ENCODE measurements around the gene HSF5.
A peak's percentile ranks its signal among the peaks of the same experiment; 100 is the strongest.

HSF5 gene

DNA sequence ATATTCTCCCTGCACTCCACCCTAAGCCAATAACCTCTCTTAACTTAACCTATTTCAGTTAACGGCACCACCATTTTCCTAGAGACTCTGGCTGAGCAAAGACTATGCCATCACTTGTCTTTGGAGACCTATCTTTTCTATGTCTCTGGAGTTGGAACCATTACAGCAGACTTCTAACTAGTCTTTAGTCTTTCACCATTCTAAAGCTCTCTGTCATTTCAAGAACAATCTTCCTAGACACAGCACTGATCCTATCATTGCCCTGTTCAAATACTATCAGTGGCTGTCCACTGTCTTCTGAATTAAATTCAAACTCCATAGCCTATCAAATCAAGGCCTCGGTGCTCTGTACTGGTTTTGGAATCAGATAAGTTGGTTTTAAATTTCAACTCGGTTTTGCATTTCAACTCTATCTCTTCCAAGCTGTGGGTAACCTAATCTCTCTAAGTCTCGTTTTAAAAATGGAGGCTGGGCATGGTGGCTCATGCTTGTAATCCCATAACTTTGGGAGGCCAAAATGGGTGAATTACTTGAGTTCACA is 102.8 kb downstream of the HSF5 start:
- no peak for DNase-seq (ENCODE audit: low spot score)

DNA sequence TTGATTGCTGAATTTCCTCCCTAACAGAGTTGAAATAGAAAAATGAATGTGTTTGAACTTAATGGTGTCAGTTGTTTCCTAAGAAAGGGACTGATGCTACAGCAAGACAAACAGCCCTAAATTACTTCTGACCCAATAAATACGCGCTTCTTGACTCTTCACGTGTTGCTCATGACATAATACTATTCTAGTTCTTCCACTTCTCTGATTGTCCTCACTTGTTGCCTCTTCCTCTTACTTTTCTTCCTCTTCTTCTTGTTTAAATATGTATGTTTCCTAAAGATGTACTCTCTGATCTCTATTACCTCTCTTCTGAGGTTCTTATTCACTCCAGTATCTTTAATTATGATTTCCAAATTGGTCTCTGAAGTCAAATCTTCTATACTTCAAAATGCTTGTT is 103.3 kb downstream of the HSF5 start:
- no peak for DNase-seq (ENCODE audit: low spot score)

DNA sequence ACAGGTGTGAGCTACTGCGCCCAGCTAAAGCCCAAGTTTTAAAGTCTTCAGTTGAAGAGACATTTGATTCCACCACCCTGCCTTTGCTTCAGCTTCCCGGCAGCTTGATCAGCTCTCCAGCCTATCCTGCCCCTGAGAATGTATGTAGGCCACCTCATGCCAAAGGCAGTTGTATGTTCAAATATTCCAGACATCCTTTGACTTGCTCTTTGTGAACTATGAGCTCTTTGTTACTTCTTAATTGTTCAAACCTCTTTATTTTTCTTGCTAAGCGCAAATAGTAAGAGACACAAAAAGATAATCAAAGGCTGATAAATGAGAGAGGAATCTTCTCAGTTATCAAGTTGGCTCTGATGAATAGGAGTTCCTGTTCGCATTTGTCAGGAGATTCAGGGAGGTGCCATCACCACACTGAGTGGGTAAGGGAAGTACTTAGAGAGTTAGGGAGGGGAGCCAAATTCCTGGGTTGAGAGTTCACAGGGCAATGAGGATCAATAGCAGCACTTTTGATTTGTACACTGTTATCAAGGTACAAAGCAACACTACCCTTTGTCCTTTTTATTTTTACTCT is 104.2 kb downstream of the HSF5 start:
- DNase-seq (ENCODE audit: low spot score) = no peak

DNA sequence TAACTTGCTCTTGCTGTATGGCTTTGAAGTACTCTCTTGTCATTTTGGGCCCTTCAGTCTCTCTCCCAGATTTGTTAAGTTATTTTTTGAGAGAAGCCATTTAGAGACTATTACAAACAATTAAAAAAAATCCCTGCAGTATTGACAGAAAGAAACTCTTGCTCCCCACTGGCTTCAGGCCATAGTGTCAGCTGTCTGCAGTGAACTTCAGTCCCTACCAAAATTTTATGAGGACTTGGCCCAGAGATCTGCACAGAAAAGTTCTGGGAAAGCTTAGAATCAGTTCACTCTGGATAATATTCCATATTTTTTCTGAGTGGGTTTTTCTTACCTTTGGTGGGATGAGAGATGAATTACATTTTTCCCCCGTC is 105.4 kb downstream of the HSF5 start:
- no peak for DNase-seq (ENCODE audit: low spot score)

DNA sequence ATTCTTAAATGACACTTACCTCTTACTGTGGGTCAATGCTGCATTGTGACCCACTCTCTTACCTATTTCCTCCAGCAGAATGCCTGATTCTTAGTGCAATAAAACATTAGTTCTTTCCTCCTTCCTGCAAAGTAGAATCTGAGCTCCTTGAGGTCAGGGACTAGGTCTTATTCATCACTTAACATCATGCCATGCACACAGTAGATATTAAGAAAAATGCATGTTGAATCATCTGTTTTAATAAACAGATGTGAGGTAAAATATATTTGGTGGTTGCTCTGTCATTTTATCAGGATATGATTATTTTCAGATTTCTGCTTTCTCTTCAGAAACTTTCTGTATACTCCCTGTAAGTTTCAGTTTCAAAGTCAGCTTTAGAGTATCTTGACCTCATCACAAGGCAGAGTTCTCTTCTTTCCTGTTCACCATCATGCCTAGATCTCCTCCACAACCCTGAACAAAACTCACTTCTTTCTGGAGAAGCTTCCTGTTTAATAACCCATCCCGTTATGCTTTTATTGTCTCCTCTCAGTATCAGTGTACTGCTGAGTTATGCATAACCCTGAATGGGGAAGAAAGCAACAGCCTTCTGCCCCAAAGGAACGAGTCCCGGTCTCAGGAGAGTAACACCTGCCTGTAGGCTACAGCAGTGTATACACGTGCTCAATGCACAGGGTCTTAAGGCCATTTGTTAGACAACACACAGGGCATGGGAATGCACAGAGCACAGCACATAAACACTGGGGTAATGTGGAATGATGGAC is 105.9 kb downstream of the HSF5 start:
- no peak for DNase-seq (ENCODE audit: low spot score)

DNA sequence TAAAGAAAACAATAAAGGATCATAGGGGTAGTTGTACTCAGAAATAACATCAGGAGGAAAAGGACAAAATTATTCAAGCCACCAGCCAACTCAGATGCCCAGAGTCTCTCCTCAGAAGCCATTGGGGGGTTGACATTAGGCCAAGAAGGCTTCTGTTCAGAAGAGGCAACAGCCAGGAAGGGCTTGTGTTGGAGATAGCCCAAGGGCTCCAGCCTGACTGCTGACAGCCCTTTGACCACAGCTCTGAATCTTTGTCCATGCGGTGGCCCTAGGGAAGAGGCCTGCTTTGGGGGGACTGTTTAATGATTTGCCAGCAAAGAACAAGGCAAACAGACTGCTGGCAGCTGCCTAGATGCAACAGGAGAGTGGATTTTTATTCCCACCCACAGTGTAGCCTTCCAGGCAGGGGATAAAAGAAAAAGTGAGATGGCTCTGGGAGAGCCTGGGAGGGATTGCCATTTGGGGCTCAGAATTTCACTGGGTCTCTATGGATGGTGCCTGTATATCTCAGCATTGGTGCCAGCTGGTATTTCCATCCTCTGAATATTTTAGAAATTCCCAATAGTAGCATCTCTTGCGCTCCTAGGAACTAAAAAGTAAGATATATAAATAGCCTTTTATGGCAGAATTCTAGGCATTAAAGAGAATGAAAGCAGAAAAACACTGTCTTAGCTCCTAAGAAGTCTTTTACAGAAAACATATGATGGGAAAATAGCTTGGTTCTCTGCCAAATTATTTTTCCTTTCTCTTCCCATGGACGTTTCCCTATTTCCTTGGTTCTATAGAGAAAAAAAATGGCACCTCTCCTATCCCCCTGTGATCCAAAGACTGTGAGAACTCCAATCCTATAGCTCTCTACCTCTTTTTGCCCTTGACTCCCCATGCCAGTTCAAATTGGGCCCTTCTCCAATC is 106.8 kb downstream of the HSF5 start:
- peak; percentile 26 for DNase-seq (ENCODE audit: low spot score)

DNA sequence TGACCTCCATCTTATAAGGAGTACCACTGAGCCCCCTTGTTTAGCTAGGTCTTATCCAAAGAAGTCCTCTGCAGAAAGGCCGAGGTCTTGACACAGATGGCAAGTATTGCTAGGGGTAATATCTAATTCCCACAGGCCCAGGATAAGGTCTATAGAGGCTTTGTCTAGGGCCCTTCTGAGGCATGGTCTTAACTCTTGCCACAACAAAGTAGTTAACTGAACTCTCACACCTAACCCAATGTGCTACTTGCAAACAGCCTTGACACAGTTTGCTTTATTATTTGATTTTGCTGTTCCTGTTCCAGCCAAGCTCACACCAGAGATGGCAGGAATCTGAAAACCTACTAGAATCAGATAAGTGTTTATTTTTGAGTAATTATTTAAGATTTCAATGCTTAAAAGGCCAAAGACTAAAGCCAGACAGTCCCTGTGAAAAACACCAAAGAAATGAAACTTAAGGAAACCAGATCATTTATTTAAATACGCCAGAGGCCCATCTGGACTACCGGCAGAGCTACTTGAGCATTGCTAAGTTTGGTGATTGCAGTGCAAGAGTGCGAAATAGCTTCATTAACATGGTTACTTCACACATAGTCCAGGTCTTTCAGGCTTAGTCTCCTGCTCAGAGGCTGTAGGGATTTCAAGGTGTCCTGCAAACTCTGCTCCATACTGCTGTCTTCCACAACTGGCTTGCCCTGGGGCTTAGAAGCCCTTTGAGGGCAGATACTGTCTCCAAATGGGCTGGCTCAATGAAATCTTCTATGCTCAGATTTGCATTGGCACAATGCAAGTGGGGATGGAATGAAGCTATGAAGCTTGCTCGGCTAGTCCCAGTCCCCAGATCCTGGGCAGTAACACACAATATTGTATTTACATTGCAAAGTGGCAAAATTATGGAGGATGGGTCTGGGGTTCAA is 107.7 kb downstream of the HSF5 start:
- DNase-seq (ENCODE audit: low spot score) = no peak

DNA sequence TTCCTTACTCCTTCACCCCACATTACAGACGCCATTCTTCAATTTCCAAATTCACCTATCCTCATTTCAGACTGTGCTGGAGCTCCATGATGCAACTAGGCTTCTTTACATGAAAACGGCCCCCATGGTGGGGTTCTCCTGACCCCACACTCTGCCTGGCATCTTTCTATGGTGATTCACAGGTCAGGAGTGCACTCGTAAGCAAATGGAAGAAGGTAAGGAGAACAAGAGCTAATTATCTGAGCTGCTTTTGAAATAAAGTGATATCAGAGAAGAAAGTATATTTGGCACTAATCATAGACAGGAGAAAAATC is 108.7 kb downstream of the HSF5 start:
- no peak for DNase-seq (ENCODE audit: low spot score)

DNA sequence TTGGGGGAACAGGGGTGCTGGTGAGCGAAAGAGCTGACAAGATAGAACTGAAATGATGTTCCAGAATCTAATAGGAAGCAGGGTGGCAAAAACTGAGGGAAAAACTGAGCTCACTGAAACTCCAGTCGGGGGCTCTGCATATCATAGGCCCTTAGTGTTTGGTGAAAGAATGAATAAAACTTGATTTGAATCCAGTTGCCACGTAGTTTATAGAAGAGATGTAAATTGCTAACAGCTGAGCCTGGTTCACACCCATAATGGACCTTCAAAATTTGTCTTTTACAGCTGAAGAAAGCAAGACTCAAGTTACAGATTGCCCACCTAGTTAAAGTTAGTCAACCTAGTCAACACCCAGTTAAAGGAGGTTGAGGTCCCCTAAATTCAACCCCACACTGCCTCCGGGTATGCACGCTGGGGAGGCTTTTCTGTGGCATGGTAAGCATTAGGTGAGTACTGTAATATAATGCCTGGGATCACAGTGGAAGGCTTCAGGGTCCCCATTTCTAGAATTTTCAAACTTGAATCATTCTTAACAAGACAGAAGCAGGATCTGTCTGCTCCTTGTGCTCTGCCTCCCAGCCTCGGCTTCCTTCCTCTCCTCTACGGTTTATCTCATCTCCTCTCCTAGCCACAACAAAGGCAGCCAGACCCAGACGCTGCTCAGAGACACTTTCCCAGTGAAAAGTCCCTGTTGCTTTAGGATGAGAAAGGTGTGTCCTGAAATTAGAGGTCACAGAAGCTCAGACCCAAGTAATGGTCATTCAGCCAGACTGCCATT is 109.3 kb downstream of the HSF5 start:
- DNase-seq (ENCODE audit: low spot score) = no peak

DNA sequence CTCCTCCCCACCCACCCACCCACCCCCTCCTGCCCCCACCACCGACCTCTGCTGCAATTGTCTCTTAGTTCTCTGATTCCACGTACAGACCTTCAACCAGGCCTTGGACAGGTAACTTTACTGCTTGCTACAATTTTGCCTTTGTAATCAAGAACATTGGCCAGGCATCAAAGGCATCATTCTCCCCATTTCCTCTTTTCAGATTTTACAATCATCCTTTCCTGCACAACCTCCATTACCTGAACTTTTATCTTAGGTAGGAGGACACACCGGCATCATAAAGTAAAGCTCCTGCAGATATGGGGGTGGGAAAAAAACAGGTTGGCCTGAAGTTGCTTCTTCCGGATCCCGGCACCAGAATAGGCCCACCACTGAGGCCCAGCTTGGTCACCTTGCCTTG is 110.5 kb downstream of the HSF5 start:
- no peak for DNase-seq (ENCODE audit: low spot score)

DNA sequence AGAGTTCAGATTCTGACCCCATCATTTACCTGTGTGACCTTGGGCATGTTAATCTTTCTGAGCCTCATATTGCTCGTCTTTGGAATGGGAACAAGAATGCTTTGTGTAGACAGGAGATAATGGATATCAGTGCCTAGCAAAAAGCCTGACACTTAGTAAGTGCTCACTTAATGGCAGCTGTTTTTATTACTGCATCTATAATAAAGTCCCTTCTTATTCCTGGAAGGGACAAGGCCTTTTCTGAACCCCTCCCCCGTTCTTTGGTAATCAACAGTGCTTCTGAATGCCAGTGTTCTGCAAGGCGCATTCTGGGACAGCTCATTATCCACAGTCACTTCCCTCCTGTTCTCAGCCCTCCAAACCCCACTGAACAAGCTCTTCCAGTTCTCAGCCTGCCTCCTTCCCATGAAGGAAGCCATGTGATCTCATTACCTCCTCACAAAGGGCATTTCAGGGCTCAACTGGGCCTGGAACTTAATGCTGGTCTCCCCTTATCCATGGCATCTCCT is 111.1 kb downstream of the HSF5 start:
- no peak for DNase-seq (ENCODE audit: low spot score)

DNA sequence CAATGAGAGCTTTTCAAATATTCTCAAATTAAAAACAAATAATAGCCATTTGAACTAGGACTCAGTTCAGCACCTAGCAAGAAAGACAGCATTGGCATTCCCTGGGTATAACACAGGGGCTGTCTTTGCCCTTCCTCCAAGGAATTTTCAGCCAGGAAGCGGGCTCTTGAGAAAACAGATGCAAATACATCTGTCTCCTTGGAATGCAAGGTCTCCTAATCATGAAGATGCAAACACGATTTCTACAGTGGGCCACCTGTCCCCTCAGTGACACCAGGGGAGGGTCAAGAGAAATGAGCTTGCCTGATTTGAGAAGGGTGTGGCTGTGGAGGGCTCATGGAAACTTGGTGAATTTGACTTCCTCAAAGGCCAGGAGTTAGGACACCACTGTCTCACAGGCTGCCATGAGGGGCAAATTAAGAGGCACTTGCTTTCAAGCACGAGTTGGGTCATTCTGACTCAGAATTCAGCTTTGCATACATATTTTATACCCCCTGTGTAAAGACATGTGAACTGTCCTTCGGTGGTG is 111.7 kb downstream of the HSF5 start:
- DNase-seq (ENCODE audit: low spot score) = no peak

DNA sequence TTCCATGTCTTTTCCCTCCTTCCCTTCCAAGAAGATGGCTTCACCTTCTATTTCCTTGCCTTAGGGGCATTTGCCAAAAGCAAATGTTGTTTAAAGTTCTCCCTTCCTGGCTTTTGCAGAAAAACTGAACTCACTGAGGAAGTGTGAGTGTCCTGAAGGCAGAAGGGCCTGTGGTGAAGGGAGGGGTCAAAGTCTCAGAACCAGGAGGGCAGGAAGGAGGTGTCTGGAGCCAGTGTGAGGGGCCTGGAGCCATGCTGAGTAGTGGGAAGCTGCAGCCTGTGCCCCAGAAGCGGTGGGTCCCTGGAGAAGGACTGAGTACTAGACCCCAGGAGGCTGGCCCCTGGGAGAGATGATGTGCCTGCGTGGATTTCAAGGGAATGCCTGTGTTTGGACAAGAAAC is 112.4 kb downstream of the HSF5 start:
- DNase-seq (ENCODE audit: low spot score) = no peak

DNA sequence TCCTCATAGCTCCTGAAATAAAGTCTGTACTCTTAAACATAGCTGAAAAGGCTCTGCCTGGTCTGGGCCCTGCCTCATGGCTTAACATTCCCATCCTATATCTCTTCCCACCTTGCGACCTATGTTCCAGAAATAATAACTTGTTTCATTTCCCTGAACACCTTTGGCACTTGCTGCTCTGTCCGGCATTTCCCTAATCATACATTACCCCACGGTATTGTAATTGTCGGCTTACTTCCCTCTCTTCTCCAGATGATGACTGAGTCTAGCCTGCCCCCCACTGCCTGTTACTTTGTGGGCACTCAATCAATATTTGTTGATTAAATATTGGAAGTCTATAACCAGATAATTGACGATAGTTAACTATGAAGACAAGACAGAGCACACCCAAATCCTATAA is 113.0 kb downstream of the HSF5 start:
- no peak for DNase-seq (ENCODE audit: low spot score)

DNA sequence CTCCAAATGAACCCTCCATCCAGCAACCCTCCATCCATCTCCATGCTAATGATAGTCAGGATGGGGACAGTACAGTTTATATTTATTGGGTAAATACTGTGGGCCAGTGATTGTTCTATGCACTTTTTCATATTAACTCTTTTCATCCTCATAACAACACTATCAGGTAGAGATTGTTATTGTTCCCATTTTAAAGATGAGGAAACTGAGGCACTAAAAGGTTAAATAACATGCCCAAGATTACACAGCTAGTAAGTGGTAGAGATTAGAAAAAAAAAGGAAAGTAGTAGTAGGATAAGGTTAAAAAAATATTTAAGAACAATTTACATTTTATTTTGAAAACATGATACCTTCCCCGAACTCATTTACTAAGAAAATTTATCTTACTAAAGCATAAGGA is 114.3 kb downstream of the HSF5 start:
- DNase-seq (ENCODE audit: low spot score) = no peak

DNA sequence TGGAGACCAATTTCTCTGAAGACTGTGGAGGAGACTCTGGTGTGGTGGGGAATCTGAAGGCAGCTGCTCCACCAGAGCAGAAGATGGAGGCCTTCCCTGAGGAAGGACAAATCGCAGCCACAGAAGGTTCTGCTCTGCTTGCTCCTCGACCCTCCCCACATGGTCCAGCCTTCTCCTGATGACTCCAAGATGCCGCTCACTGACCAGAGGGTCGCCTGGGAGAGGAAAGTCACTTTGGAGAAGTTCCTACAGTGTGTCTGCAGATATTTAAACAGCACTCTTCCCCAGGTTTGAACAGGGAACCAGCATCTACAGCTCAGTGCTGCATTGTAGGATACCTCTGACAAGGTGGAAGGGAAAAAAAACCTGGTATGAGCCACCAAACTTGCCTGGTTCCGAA is 115.2 kb downstream of the HSF5 start:
- no peak for DNase-seq (ENCODE audit: low spot score)

DNA sequence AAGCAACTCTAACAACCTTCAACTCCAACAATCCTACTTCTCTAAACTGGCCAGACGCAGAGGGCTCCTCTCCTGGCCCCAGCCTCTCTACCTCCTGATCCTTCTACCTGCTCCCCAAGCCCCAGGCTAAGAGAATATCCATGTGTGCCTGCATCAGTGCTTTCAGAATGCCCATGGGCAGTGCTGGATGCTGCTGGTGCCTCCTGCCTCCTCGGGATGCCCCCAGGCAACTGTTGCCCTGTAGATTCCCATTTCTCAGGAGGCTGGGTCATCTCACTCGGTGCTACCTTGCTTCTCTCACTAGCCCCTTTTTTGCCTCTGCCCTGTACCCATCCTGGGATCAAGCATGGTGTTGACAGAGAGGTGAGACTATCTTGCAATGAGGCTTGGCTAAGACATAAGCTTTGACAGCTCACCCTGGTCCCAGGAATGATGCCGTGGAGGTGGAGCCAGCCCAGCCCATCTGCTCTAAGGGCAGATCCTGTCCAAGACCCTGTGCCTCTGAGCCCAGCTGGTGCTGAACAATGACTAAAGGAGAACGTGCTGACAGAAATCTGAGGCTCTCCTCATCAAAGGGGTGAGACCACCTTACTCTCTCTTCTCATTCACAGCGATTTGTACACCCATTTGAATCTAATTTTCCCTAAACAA is 116.8 kb downstream of the HSF5 start:
- DNase-seq (ENCODE audit: low spot score) = no peak

DNA sequence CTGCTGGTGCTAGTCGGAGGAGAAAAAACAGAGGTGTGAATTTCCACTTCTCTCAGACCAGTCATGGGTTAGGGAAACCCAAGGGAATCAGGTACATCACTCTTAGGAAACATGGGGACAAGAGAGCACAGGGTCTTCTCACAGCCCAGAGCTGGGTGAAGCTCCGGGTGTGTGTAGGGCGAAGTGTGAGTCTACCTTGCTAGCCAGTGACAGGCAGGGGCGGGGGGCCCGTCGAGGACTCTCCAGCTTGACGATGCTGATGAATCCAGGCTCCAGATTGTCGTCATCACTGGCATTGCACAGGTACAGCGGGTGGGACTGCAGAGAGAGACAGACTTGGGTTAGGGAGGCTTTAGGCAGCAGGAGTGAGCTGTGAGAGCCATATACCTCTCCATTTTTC is 117.5 kb downstream of the HSF5 start:
- no peak for DNase-seq (ENCODE audit: low spot score)

DNA sequence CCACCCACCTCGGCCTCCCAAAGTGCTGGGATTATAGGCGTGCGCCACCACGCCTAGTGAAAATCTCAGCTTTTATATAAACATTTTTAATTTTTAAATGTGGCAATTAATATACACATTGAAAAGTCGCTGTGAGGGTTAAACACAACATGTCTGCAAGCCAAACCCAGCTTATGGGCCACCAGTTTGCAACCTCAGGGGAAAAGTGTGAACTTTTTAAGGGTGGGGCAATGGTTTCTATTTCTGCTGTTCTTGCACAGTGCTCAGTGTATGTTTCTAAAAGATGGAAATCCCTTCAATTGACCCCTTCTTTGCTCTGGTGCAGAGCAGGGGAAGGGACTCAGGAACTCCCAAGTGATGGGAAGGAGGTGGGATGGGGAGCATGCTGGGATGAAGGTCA is 117.9 kb downstream of the HSF5 start:
- DNase-seq (ENCODE audit: low spot score) = no peak
